ENCODE results near the gene USP14.

GRCh38 chr18:172361-172760, 14.0 kb downstream of the USP14 start:
- TF ChIP-seq CTCF (IDR thresholded peaks at IDR 0.05; ENCODE audit: low read depth, low read length, poor library complexity, severe bottlenecking) (no peak), EZH2phosphoT487 (IDR thresholded peaks at IDR 0.05; ENCODE audit: borderline replicate concordance, low read length) (no peak)

All from DOHH2 (cell line).